Measurements from ENCODE around the gene MAMLD1. TPM values are rescaled to one million over a fixed set of nuclear protein-coding genes. Genes with fewer than 3 reads are reported as not detected.

The MAMLD1 gene
- total and polyA plus RNA-seq, 2 of the 8 experiments (the other 6 are each of a cell fraction or from before 2014, with no cell fraction given), result 0.09 to 0.26 TPM

GRCh38 chrX:150530821-150531220 lies 167.7 kb downstream of the MAMLD1 start:
- H3K27ac ChIP-seq (ENCODE audit: low read depth, low read length), result no peak overlapping the region
- no peak for FAIRE-seq
- no peak overlapping the region for H3K14ac ChIP-seq (ENCODE audit: insufficient read length)
- WGBS, 2 experiments (ENCODE audit: extremely low coverage in 1 of 2, insufficient coverage in 1 of 2, insufficient read length in 1 of 2, insufficient replicate concordance in 2 of 2, low coverage in 1 of 2, low lambda C conversion rate in 2 of 2, missing lambda C conversion rate in 1 of 2), result 80% methylated on average over 3 of the region's 7 CpGs; no CpG with 5 or more reads in 1 of the 2 experiments
- no peaks in the 10 kb centered on the region for H3K4me1 ChIP-seq (replicated peaks in 1 of 4; ENCODE audit: control insufficient read depth in 3 of 4, insufficient read depth in 4 of 4, low read length in 3 of 4)
- no peak overlapping the region for H2AK5ac ChIP-seq (ENCODE audit: low read depth, low read length)
- no peak overlapping the region for H2BK120ac ChIP-seq (replicated peaks; ENCODE audit: low read depth, low read length)
- no peaks in the 10 kb centered on the region for H3K23me2 ChIP-seq (ENCODE audit: low read depth, low read length)
- no peak overlapping the region for H3K4me3 ChIP-seq (ENCODE audit: extremely low read depth in 1 of 4, insufficient read depth in 2 of 4, low read depth in 3 of 4, low read length in 4 of 4)
- no peak overlapping the region for H4K8ac ChIP-seq (ENCODE audit: extremely low read depth, insufficient read depth, low read length)
- no peak overlapping the region for H2AFZ ChIP-seq (ENCODE audit: low read length)
- H2BK5ac ChIP-seq (ENCODE audit: low read depth, low read length), result no peak overlapping the region
- ChIA-PET CTCF (ENCODE audit: partially characterized antibody) (interaction anchor here (0.8 to 1.5 kb wide), 3 partner anchors 13 to 114 kb away, joined by 3 to 4 read pairs (median 3); no protein-coding TSS in a partner anchor), POLR2A (ENCODE audit: partially characterized antibody) (no interaction called here)
- H3K4me2 ChIP-seq (ENCODE audit: insufficient read depth in 1 of 2, low read depth in 2 of 2, low read length in 2 of 2), result no peak overlapping the region
- no peaks in the 10 kb centered on the region for H3K36me3 ChIP-seq (ENCODE audit: control insufficient read depth in 2 of 4, insufficient read depth in 4 of 4, low read length in 3 of 4)
- H2BK12ac ChIP-seq (ENCODE audit: low read depth, low read length), result no peak overlapping the region
- no peak overlapping the region for H2BK15ac ChIP-seq (ENCODE audit: low read length)
- H4K5ac ChIP-seq (ENCODE audit: insufficient read length, low read depth, low read length), result no peak overlapping the region
- H3K9me3 ChIP-seq (ENCODE audit: insufficient read depth in 2 of 2, low read depth in 1 of 2, low read length in 1 of 2), result no peaks in the 10 kb centered on the region
- no peaks in the 10 kb centered on the region for H3K79me2 ChIP-seq (ENCODE audit: control insufficient read depth in 1 of 2, insufficient read depth in 2 of 2, low read length in 2 of 2)
- DNase-seq (ENCODE audit: low read depth in 1 of 2, low spot score in 2 of 2), result no peak
- no peak for TF ChIP-seq EGR1 (IDR thresholded peaks at IDR 0.05; ENCODE audit: borderline replicate concordance, low read depth, low read length)
- TF ChIP-seq NANOG (IDR thresholded peaks at IDR 0.05; ENCODE audit: insufficient read depth, low read depth, low read length, poor library complexity, severe bottlenecking), result no peak
- TF ChIP-seq EZH2 (IDR thresholded peaks at IDR 0.05; ENCODE audit: low read depth, low read length, severe bottlenecking), result no peak
- TF ChIP-seq TAF1 (IDR thresholded peaks at IDR 0.05; ENCODE audit: low read depth, low read length), result no peak
- TF ChIP-seq JUND (IDR thresholded peaks at IDR 0.05; ENCODE audit: low read length), result no peak
- no peak for TF ChIP-seq ZNF274 (IDR thresholded peaks at IDR 0.05; ENCODE audit: borderline replicate concordance, extremely low read depth, low read length)
- TF ChIP-seq CHD2 (IDR thresholded peaks at IDR 0.05; ENCODE audit: low read length), result no peak
- no peak overlapping the region for H2BK20ac ChIP-seq (ENCODE audit: low read length)
- no peaks in the 10 kb centered on the region for H3K79me1 ChIP-seq (ENCODE audit: low read depth, low read length)
- H3K27me3 ChIP-seq (replicated peaks in 1 of 4; ENCODE audit: control insufficient read depth in 3 of 4, extremely low read depth in 1 of 4, insufficient read depth in 3 of 4, low read length in 3 of 4), result no peaks in the 10 kb centered on the region
- H3K23ac ChIP-seq (ENCODE audit: insufficient read length), result no peak overlapping the region
- no peak overlapping the region for H4K91ac ChIP-seq (replicated peaks; ENCODE audit: insufficient read length, low read length)
- no peaks in the 10 kb centered on the region for H4K20me1 ChIP-seq (replicated peaks in 1 of 2; ENCODE audit: control insufficient read depth in 1 of 2, insufficient read depth in 2 of 2, low read length in 2 of 2)
- no peak overlapping the region for H3K56ac ChIP-seq (replicated peaks; ENCODE audit: insufficient read length, low read depth, low read length)
- no peak overlapping the region for H3K9ac ChIP-seq (replicated peaks in 1 of 4; ENCODE audit: extremely low read depth in 1 of 4, low read depth in 3 of 4, low read length in 3 of 4)
- H3K18ac ChIP-seq (ENCODE audit: extremely low read depth, low read length), result no peak overlapping the region
- no peak overlapping the region for H3K4ac ChIP-seq (replicated peaks; ENCODE audit: insufficient read length, low read depth, low read length)
